GM23338 (cell line): ENCODE results near the gene STT3B. TPM values are rescaled to one million over a fixed set of nuclear protein-coding genes. Genes with fewer than 3 reads are reported as not detected.

ENCODE experiments used
- CREB1 ChIP-seq: fragments of 250-450 bp; sonication (Bioruptor Pico); IDR thresholded peaks from 2 replicates; pipeline ENCODE4 v1.5.0; 2020; ENCODE audit warnings: low read depth, mild to moderate bottlenecking, moderate library complexity
- EZH2phosphoT487 ChIP-seq: fragments of 200-600 bp; sonication (generic); IDR thresholded peaks from one replicate; pipeline ENCODE4 v1.8.1; 2018; ENCODE audit warnings: antibody characterized with exemption; ENCODE audit not compliant: unreplicated experiment
- POLR2AphosphoS5 ChIP-seq: IDR thresholded peaks from 2 replicates; pipeline ENCODE4 v1.6.1; 2016; ENCODE audit warnings: antibody characterized with exemption, low read depth
- polyA plus RNA-seq: library from polyadenylated mRNA; unstranded; fragments of >200 nt; fragmentation: Nextera tagmentation; extraction: Ambion mirVana; gene quantifications from 2 replicates; pipeline ENCODE4 v1.2.1, GENCODE V29; 2016
- total RNA-seq: library from RNA; depleted of rRNA; stranded (reverse); fragments of >200 nt; shearing (Covaris generic); gene quantifications from 2 replicates; pipeline ENCODE4 v1.2.3, GENCODE V29; 2014
- TF ChIP-seq, protein P1 (sequence below): fragments of 250-450 bp; sonication (Bioruptor Pico); IDR thresholded peaks from 2 replicates; pipeline ENCODE4 v1.5.0; 2020; ENCODE audit warnings: mild to moderate bottlenecking, moderate library complexity
- TF ChIP-seq, protein P2 (sequence below): IDR thresholded peaks from 2 replicates; pipeline ENCODE4 v1.6.1; 2016; ENCODE audit warnings: antibody characterized with exemption
- TF ChIP-seq, protein P3 (sequence below): IDR thresholded peaks from one replicate; pipeline ENCODE4 v1.6.1; 2018; ENCODE audit warnings: antibody characterized with exemption; ENCODE audit not compliant: unreplicated experiment

Gene STT3B
- total and polyA plus RNA-seq, 2 experiments from 2014 or later: 44.1 to 167 TPM

DNA sequence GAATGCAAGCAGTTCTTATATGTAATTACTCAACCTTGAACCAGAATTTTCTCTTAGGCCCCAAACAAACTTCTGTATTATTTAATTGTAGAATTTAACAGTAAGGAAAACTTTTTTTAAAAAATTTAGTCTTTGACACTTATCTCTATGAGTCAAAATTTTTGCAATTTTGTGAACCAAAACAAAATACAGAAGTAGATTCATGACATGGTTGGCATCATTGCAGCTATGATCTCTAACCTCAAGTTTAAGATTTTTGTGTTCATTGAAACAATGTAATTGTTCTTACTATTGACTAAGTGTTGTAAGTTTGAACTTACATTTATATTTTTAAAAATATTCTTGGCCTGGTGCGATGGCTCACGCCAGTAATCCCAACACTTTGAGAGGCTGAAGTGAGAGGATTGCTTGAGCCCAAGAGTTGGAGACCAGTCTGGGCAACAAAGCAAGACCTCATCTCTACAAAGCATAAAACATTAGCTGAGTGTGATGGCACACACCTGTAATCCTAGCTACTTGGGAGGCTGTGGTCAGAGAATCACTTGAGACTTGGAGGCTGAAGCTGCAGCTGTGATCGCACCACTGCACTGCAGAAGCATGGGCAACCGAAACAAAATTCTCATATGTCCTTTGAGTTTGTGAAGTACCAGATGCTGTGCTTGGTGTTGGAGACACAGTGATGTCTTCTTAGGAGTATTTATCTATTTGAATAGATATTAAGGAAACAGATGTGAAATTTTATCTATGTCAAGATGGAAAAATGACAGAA is 39.7 kb downstream of the STT3B start (continued):
- TF ChIP-seq, protein P1, sequence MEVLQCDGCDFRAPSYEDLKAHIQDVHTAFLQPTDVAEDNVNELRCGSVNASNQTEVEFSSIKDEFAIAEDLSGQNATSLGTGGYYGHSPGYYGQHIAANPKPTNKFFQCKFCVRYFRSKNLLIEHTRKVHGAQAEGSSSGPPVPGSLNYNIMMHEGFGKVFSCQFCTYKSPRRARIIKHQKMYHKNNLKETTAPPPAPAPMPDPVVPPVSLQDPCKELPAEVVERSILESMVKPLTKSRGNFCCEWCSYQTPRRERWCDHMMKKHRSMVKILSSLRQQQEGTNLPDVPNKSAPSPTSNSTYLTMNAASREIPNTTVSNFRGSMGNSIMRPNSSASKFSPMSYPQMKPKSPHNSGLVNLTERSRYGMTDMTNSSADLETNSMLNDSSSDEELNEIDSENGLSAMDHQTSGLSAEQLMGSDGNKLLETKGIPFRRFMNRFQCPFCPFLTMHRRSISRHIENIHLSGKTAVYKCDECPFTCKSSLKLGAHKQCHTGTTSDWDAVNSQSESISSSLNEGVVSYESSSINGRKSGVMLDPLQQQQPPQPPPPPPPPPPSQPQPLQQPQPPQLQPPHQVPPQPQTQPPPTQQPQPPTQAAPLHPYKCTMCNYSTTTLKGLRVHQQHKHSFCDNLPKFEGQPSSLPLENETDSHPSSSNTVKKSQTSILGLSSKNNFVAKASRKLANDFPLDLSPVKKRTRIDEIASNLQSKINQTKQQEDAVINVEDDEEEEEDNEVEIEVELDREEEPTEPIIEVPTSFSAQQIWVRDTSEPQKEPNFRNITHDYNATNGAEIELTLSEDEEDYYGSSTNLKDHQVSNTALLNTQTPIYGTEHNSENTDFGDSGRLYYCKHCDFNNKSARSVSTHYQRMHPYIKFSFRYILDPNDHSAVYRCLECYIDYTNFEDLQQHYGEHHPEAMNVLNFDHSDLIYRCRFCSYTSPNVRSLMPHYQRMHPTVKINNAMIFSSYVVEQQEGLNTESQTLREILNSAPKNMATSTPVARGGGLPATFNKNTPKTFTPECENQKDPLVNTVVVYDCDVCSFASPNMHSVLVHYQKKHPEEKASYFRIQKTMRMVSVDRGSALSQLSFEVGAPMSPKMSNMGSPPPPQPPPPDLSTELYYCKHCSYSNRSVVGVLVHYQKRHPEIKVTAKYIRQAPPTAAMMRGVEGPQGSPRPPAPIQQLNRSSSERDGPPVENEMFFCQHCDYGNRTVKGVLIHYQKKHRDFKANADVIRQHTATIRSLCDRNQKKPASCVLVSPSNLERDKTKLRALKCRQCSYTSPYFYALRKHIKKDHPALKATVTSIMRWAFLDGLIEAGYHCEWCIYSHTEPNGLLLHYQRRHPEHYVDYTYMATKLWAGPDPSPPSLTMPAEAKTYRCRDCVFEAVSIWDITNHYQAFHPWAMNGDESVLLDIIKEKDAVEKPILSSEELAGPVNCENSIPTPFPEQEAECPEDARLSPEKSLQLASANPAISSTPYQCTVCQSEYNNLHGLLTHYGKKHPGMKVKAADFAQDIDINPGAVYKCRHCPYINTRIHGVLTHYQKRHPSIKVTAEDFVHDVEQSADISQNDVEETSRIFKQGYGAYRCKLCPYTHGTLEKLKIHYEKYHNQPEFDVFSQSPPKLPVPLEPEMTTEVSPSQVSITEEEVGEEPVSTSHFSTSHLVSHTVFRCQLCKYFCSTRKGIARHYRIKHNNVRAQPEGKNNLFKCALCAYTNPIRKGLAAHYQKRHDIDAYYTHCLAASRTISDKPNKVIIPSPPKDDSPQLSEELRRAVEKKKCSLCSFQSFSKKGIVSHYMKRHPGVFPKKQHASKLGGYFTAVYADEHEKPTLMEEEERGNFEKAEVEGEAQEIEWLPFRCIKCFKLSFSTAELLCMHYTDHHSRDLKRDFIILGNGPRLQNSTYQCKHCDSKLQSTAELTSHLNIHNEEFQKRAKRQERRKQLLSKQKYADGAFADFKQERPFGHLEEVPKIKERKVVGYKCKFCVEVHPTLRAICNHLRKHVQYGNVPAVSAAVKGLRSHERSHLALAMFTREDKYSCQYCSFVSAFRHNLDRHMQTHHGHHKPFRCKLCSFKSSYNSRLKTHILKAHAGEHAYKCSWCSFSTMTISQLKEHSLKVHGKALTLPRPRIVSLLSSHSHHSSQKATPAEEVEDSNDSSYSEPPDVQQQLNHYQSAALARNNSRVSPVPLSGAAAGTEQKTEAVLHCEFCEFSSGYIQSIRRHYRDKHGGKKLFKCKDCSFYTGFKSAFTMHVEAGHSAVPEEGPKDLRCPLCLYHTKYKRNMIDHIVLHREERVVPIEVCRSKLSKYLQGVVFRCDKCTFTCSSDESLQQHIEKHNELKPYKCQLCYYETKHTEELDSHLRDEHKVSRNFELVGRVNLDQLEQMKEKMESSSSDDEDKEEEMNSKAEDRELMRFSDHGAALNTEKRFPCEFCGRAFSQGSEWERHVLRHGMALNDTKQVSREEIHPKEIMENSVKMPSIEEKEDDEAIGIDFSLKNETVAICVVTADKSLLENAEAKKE (CRISPR knock-in tag): no peak
- TF ChIP-seq, protein P2, sequence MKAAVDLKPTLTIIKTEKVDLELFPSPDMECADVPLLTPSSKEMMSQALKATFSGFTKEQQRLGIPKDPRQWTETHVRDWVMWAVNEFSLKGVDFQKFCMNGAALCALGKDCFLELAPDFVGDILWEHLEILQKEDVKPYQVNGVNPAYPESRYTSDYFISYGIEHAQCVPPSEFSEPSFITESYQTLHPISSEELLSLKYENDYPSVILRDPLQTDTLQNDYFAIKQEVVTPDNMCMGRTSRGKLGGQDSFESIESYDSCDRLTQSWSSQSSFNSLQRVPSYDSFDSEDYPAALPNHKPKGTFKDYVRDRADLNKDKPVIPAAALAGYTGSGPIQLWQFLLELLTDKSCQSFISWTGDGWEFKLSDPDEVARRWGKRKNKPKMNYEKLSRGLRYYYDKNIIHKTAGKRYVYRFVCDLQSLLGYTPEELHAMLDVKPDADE: no peak
- no peak for TF ChIP-seq POLR2AphosphoS5
- TF ChIP-seq, protein P3, sequence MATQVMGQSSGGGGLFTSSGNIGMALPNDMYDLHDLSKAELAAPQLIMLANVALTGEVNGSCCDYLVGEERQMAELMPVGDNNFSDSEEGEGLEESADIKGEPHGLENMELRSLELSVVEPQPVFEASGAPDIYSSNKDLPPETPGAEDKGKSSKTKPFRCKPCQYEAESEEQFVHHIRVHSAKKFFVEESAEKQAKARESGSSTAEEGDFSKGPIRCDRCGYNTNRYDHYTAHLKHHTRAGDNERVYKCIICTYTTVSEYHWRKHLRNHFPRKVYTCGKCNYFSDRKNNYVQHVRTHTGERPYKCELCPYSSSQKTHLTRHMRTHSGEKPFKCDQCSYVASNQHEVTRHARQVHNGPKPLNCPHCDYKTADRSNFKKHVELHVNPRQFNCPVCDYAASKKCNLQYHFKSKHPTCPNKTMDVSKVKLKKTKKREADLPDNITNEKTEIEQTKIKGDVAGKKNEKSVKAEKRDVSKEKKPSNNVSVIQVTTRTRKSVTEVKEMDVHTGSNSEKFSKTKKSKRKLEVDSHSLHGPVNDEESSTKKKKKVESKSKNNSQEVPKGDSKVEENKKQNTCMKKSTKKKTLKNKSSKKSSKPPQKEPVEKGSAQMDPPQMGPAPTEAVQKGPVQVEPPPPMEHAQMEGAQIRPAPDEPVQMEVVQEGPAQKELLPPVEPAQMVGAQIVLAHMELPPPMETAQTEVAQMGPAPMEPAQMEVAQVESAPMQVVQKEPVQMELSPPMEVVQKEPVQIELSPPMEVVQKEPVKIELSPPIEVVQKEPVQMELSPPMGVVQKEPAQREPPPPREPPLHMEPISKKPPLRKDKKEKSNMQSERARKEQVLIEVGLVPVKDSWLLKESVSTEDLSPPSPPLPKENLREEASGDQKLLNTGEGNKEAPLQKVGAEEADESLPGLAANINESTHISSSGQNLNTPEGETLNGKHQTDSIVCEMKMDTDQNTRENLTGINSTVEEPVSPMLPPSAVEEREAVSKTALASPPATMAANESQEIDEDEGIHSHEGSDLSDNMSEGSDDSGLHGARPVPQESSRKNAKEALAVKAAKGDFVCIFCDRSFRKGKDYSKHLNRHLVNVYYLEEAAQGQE: no peak
- no peak for TF ChIP-seq CREB1 (CRISPR knock-in tag)
- no peak for TF ChIP-seq EZH2phosphoT487
